Panc1 (cell line): ENCODE results near the gene DDIT3. TPM values are rescaled to one million over a fixed set of nuclear protein-coding genes. Genes with fewer than 3 reads are reported as not detected.

ENCODE experiments used
- ATAC-seq: fragments of 200-7000 bp; cut with Tn5 transposase; 2 replicates; pipeline ENCODE4 v1.9.1; 2020; ENCODE audit warnings: mild to moderate bottlenecking, moderate library complexity
- BruUV-seq: library from RNA; stranded (reverse); fragments of 400-500 nt; replicated peaks from 2 replicates; lab custom pipeline; 2021; lab: Mats Ljungman, UMichigan
- CTCF ChIA-PET: fragments of 300-600 bp; sonication (Branson Sonifier 250); formaldehyde crosslinking; loops from one replicate; lab custom pipeline; 2022; ENCODE audit warnings: antibody characterized with exemption; lab: Charles Lee
- POLR2A ChIA-PET: fragments of 300-600 bp; sonication (Branson Sonifier 250); formaldehyde crosslinking; loops from one replicate; lab custom pipeline; 2022; ENCODE audit warnings: antibody characterized with exemption; lab: Charles Lee
- DNase-seq: peaks from one replicate; pipeline ENCODE4 v3.0.0-alpha.2; 2010; ENCODE audit warnings: low read depth, low spot score
- H3K27ac ChIP-seq: 2 replicates; pipeline ENCODE4 v1.5.1; 2011; ENCODE audit warnings: mild to moderate bottlenecking, low read length, inconsistent platforms
- H3K27me3 ChIP-seq: fragments of 200-500 bp; sonication (Bioruptor generic); 2 replicates; pipeline ENCODE4 v1.6.0; 2014; ENCODE audit warnings: low read length, inconsistent platforms; ENCODE audit not compliant: control insufficient read depth, insufficient read depth
- H3K36me3 ChIP-seq: fragments of 200-500 bp; sonication (Bioruptor generic); 2 replicates; pipeline ENCODE4 v1.5.1; 2014; ENCODE audit warnings: inconsistent platforms, mild to moderate bottlenecking, low read length, moderate library complexity; ENCODE audit not compliant: control insufficient read depth, insufficient read depth
- H3K4me1 ChIP-seq: 2 replicates; pipeline ENCODE4 v1.5.1; 2011; ENCODE audit warnings: inconsistent platforms, mild to moderate bottlenecking, low read length, moderate library complexity; ENCODE audit not compliant: control insufficient read depth, insufficient read depth
- H3K4me3 ChIP-seq, 2 experiments: 2 replicates each; pipeline ENCODE4 v1.5.1; 2011 to 2012; ENCODE audit warnings: low read depth in 2 of 2, low read length in 2 of 2, mild to moderate bottlenecking in 2 of 2, inconsistent platforms in 1 of 2, moderate library complexity in 1 of 2
- H3K9me3 ChIP-seq: fragments of 200-500 bp; sonication (Bioruptor generic); 2 replicates; pipeline ENCODE4 v1.5.1; 2014; ENCODE audit warnings: low read depth, mild to moderate bottlenecking, inconsistent platforms, low read length, moderate library complexity; ENCODE audit not compliant: control insufficient read depth, insufficient read depth
- CTCF ChIP-seq: fragments of 450-650 bp; IDR thresholded peaks from 2 replicates; pipeline ENCODE4 v1.5.1; 2017; ENCODE audit warnings: mild to moderate bottlenecking
- POLR2AphosphoS5 ChIP-seq: IDR thresholded peaks from 2 replicates; pipeline ENCODE4 v1.6.1; 2012; ENCODE audit warnings: mild to moderate bottlenecking, low read depth, low read length, moderate library complexity
- REST ChIP-seq, 2 experiments: IDR thresholded peaks; 2 replicates each; pipeline ENCODE4 v1.6.1; 2011 to 2012; ENCODE audit warnings: low read depth in 2 of 2, control low read depth in 1 of 2, low read length in 1 of 2, mild to moderate bottlenecking in 1 of 2, moderate library complexity in 1 of 2; ENCODE audit not compliant: insufficient read depth in 1 of 2
- SIN3A ChIP-seq: IDR thresholded peaks from 2 replicates; pipeline ENCODE4 v1.6.1; 2012; ENCODE audit warnings: low read depth, mild to moderate bottlenecking, low read length, moderate library complexity, borderline replicate concordance; ENCODE audit not compliant: insufficient read depth
- TCF7L2 ChIP-seq: IDR thresholded peaks from 2 replicates; pipeline ENCODE4 v1.6.1; 2011; ENCODE audit warnings: mild to moderate bottlenecking, low read depth, low read length, inconsistent platforms
- in situ Hi-C: cut with HindIII; loops from 2 replicates; pipeline ENCODE4 v1.10.0; 2016; ENCODE audit warnings: low sequenced_read_pairs, low pct_unique_long_range_greater_than_20kb
- intact Hi-C: fragments of 100-400 bp; cut with micrococcal nuclease; formaldehyde crosslinking; loops from one replicate; pipeline ENCODE4 v1.10.0; 2022; ENCODE audit not compliant: unreplicated experiment
- total RNA-seq: library from RNA; stranded (reverse); gene quantifications from one replicate; pipeline ENCODE4 v1.2.1, GENCODE V29; 2021; ENCODE audit not compliant: unreplicated experiment

The DDIT3 gene
- total RNA-seq, 1 experiment from 2014 or later, result 47.2 TPM

GRCh38 chr12:57548488-57548887 lies 28.2 kb upstream of the DDIT3 start:
- in situ Hi-C loops, result no loop called here
- intact Hi-C loops, result no loop called here
- ChIA-PET CTCF (no interaction called here), POLR2A (no interaction called here)
- peaks cover 20% of the 10 kb centered on the region for H3K4me1 ChIP-seq
- no peak for DNase-seq
- no peaks in the 10 kb centered on the region for H3K9me3 ChIP-seq
- H3K27me3 ChIP-seq, result no peaks in the 10 kb centered on the region
- no peak overlapping the region for H3K4me3 ChIP-seq
- BruUV-seq, result no TSS peak
- ATAC-seq, result no peak
- peaks cover 4% of the 10 kb centered on the region; the same call in 1 of the 2 replicates for H3K36me3 ChIP-seq
- TF ChIP-seq SIN3A, result no peak
- TF ChIP-seq POLR2AphosphoS5, result no peak
- no peak for TF ChIP-seq CTCF
- TF ChIP-seq REST (IDR thresholded peaks at IDR 0.05; ENCODE audit: insufficient read depth in 1 of 2, low read depth in 2 of 2, low read length in 1 of 2), result no peak
- no peak for TF ChIP-seq TCF7L2
- H3K27ac ChIP-seq, result 0 out of 2 replicates have a peak overlapping the region, but pooled peaks have one; percentile 20

- no peak for DNase-seq
- in situ Hi-C loops (no loop called here), intact Hi-C loops (no loop called here)
- ChIA-PET POLR2A (no interaction called here), CTCF (no interaction called here)
- TF ChIP-seq SIN3A (no peak), POLR2AphosphoS5 (no peak), REST (IDR thresholded peaks at IDR 0.05; ENCODE audit: insufficient read depth in 1 of 2, low read depth in 2 of 2, low read length in 1 of 2) (no peak), CTCF (no peak), TCF7L2 (no peak)
- Histone ChIP-seq H3K36me3 (peaks cover 4% of the 10 kb centered on the region; the same call in 1 of the 2 replicates), H3K27me3 (no peaks in the 10 kb centered on the region), H3K4me3 (no peak overlapping the region), H3K27ac (no peak overlapping the region), H3K9me3 (no peaks in the 10 kb centered on the region), H3K4me1 (peaks cover 20% of the 10 kb centered on the region)
- no peak for ATAC-seq
- no TSS peak for BruUV-seq
These were observed 27.6 kb upstream of the DDIT3 start for GRCh38 chr12:57548013-57548315.
